RWPE2 (cell line): ENCODE measurements around the gene CYB5D1.
A peak's percentile ranks its signal among the peaks of the same experiment; 100 is the strongest.

Experiments
- ATAC-seq: fragments of 200-7000 bp; cut with Tn5 transposase; 3 replicates; pipeline ENCODE4 v1.9.1; 2021; ENCODE audit warnings: low read depth
- DNase-seq: peaks from one replicate; pipeline ENCODE4 v3.0.0-alpha.2; 2020; ENCODE audit warnings: low spot score
- H3K27ac ChIP-seq: fragments of 450-650 bp; 2 replicates; pipeline ENCODE4 v1.5.1; 2017; ENCODE audit warnings: mild to moderate bottlenecking; ENCODE audit not compliant: poor library complexity, severe bottlenecking
- H3K27me3 ChIP-seq: fragments of 250-450 bp; sonication (Bioruptor Pico); 2 replicates; pipeline ENCODE4 v1.5.1; 2021; ENCODE audit warnings: mild to moderate bottlenecking, moderate library complexity; ENCODE audit not compliant: insufficient read depth, poor library complexity, severe bottlenecking
- H3K36me3 ChIP-seq: fragments of 250-450 bp; sonication (Bioruptor Pico); 2 replicates; pipeline ENCODE4 v1.5.1; 2020; ENCODE audit warnings: low read depth, mild to moderate bottlenecking, moderate library complexity
- H3K4me1 ChIP-seq: fragments of 250-450 bp; sonication (Bioruptor Pico); 2 replicates; pipeline ENCODE4 v1.5.1; 2021; ENCODE audit warnings: mild to moderate bottlenecking, moderate library complexity; ENCODE audit not compliant: insufficient read depth, poor library complexity, severe bottlenecking
- H3K4me3 ChIP-seq: fragments of 250-450 bp; sonication (Bioruptor Pico); 2 replicates; pipeline ENCODE4 v1.5.1; 2021; ENCODE audit warnings: mild to moderate bottlenecking, moderate library complexity; ENCODE audit not compliant: severe bottlenecking
- H3K9me3 ChIP-seq: fragments of 250-450 bp; sonication (Bioruptor Pico); 2 replicates; pipeline ENCODE4 v1.5.1; 2021; ENCODE audit warnings: mild to moderate bottlenecking, moderate library complexity; ENCODE audit not compliant: severe bottlenecking
- CTCF ChIP-seq: fragments of 450-650 bp; IDR thresholded peaks from one replicate; pipeline ENCODE4 v1.5.1; 2017; ENCODE audit warnings: mild to moderate bottlenecking, moderate library complexity; ENCODE audit not compliant: poor library complexity, severe bottlenecking

CYB5D1 gene

GRCh38 chr17:7845359-7846062 lies 12.3 kb upstream of the CYB5D1 start:
- Histone ChIP-seq H3K27me3 (no peaks in the 10 kb centered on the region), H3K4me3 (peak overlapping the region; percentile 46), H3K4me1 (peaks cover 2% of the 10 kb centered on the region), H3K36me3 (peaks cover 41% of the 10 kb centered on the region), H3K27ac (peak overlapping the region; percentile 97), H3K9me3 (no peaks in the 10 kb centered on the region)
- DNase-seq (no peak), ATAC-seq (no peak)
- TF ChIP-seq CTCF: no peak

- ATAC-seq: no peak
- Histone ChIP-seq H3K36me3 (peaks cover 41% of the 10 kb centered on the region), H3K27me3 (no peaks in the 10 kb centered on the region)
Measured at GRCh38 chr17:7846063-7846735, 11.6 kb upstream of the CYB5D1 start.

GRCh38 chr17:7846765-7847661 lies 10.8 kb upstream of the CYB5D1 start:
- no peak for ATAC-seq
- H3K4me1 ChIP-seq: no peaks in the 10 kb centered on the region

More at GRCh38 chr17:7846063-7846735, 11.6 kb upstream of the CYB5D1 start:
- no peaks in the 10 kb centered on the region for H3K9me3 ChIP-seq
- peaks cover under 1% of the 10 kb centered on the region for H3K4me1 ChIP-seq
- peak overlapping the region; percentile 97 for H3K27ac ChIP-seq
- no peak overlapping the region for H3K4me3 ChIP-seq
- TF ChIP-seq CTCF: no peak
- DNase-seq: no peak

GRCh38 chr17:7848131-7848579 lies 9.6 kb upstream of the CYB5D1 start:
- Histone ChIP-seq H3K4me1 (no peaks in the 10 kb centered on the region), H3K4me3 (no peak overlapping the region), H3K27ac (no peak overlapping the region), H3K27me3 (no peaks in the 10 kb centered on the region), H3K36me3 (peaks cover 59% of the 10 kb centered on the region), H3K9me3 (no peaks in the 10 kb centered on the region)
- DNase-seq: peak; percentile 53
- ATAC-seq: no peak
- TF ChIP-seq CTCF: no peak

More at GRCh38 chr17:7846765-7847661, 10.8 kb upstream of the CYB5D1 start:
- H3K36me3 ChIP-seq: peaks cover 47% of the 10 kb centered on the region
- no peak for TF ChIP-seq CTCF
- H3K4me3 ChIP-seq: no peak overlapping the region
- H3K27me3 ChIP-seq: no peaks in the 10 kb centered on the region
- DNase-seq: peak; percentile 60
- H3K9me3 ChIP-seq: no peaks in the 10 kb centered on the region
- no peak overlapping the region for H3K27ac ChIP-seq
